ENCODE results near the gene CBX7. TPM values are rescaled to one million over a fixed set of nuclear protein-coding genes. Genes with fewer than 3 reads are reported as not detected.

The CBX7 gene
- total RNA-seq, 1 donor from 2014 or later = 85.4 TPM

DNA sequence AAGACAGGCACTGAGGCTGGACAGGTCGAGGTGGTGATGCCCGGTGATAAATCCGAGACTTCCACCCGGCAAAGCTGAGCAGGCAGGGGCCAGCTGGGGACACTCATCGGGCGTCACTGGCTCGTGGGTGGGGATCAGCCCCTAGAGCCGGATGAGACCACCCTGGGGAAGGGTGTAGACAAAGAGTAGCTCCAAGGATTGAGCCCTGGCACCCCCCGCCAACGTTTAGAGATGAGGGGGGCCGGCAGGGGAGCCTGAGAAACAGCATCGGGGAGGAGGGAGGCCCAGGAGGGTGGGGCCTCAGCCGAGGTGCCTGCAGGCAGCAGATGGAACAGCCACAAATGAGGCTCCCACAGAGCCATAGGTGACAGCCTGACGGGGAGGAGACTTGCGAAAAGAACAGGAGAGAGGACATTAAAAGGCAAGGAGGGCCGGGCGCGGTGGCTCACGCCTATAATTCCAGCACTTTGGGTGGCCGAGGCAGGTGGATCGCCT lies 27.4 kb upstream of the CBX7 start:
- DNase-seq = no peak
- Histone ChIP-seq H3K27me3 (ENCODE audit: low read depth) (no peaks in the 10 kb centered on the region), H3K36me3 (no peaks in the 10 kb centered on the region), H3K4me3 (no peak overlapping the region), H3K4me1 (peaks cover 61% of the 10 kb centered on the region), H3K27ac (replicated peaks) (peak overlapping the region; percentile 88), H3K9me3 (replicated peaks) (peaks cover 10% of the 10 kb centered on the region)
- intact Hi-C loops (cut with micrococcal nuclease) = loop anchor here (10.0 kb wide), 1 partner anchor 55 kb away; no protein-coding TSS in a partner anchor
- TF ChIP-seq, protein P1, sequence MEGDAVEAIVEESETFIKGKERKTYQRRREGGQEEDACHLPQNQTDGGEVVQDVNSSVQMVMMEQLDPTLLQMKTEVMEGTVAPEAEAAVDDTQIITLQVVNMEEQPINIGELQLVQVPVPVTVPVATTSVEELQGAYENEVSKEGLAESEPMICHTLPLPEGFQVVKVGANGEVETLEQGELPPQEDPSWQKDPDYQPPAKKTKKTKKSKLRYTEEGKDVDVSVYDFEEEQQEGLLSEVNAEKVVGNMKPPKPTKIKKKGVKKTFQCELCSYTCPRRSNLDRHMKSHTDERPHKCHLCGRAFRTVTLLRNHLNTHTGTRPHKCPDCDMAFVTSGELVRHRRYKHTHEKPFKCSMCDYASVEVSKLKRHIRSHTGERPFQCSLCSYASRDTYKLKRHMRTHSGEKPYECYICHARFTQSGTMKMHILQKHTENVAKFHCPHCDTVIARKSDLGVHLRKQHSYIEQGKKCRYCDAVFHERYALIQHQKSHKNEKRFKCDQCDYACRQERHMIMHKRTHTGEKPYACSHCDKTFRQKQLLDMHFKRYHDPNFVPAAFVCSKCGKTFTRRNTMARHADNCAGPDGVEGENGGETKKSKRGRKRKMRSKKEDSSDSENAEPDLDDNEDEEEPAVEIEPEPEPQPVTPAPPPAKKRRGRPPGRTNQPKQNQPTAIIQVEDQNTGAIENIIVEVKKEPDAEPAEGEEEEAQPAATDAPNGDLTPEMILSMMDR (IDR thresholded peaks at IDR 0.05; ENCODE audit: borderline replicate concordance) = no peak

DNA sequence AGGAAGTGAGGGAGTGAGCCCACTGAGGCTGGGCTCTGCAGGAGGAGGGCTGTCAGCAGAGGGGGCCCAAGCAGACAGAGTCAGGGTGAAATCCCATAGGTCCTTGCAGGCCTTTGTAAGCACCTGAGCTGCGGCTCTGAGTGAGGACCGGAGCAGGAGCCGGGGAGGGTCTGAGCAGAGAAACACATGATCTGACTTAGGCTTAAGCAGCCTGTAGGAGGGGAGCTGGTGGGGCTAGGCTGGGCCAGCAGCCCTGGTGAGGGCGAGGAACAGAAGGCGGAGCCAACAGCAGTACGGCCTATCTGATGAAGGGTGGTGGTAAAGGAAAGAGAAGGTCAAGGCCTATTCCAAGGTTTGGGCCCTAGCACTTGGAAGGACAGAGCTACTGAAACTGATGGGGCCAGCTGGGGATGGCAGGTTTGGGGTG lies 26.9 kb upstream of the CBX7 start:
- peaks cover 10% of the 10 kb centered on the region for H3K9me3 ChIP-seq (replicated peaks)
- H3K4me1 ChIP-seq = peaks cover 61% of the 10 kb centered on the region
- DNase-seq = no peak
- peak overlapping the region; percentile 88 for H3K27ac ChIP-seq (replicated peaks)
- intact Hi-C loops (cut with micrococcal nuclease) = loop anchor here (10.0 kb wide), 1 partner anchor 55 kb away; no protein-coding TSS in a partner anchor
- no peaks in the 10 kb centered on the region for H3K36me3 ChIP-seq
- no peak overlapping the region for H3K4me3 ChIP-seq
- TF ChIP-seq, protein P1 (IDR thresholded peaks at IDR 0.05; ENCODE audit: borderline replicate concordance) = no peak
- H3K27me3 ChIP-seq (ENCODE audit: low read depth) = no peaks in the 10 kb centered on the region

DNA sequence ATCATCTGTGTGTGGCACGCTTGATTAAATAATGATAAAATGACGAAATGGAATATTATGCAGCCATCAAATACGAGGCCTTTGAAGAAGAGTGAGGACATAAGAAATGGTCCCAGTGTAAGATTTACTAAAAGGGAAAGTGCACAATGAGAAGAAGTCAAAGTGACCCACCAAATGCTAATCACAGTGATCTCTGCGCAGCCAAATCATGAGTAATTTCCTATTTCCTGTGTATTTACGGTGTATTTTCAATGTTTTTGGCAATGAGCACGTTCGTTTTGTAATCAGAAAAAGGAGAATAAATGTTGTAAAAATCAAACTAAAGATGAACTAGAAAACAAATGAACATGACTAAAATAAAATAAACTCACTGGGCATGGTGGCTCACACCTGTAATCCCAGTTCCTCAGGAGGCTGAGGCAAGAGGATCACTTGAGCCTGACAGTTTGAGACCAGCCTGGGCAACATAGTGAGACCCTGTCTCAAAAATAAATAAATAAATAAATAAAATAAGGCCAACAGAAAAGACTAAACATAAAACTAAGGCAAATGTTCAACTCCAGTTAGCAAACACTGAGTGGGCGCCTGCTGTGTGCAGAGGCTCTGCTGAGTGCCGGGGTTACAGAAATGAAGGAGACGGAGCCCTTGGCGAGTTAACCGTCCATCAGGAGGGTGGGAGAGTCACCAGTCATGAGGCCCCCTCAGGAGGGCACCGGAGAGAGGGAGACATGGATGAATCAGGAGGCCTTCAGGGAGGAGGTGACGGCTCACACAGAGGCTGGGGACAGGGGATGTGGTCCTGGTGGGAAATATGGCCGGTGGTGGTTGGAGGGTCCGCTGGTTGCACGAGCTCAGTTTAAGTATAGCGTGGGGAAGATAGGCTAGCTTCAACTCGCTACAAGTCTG lies 26.0 kb upstream of the CBX7 start:
- no peak for DNase-seq
- TF ChIP-seq, protein P1 (IDR thresholded peaks at IDR 0.05; ENCODE audit: borderline replicate concordance) = no peak
- H3K36me3 ChIP-seq = no peaks in the 10 kb centered on the region
- peaks cover 10% of the 10 kb centered on the region for H3K9me3 ChIP-seq (replicated peaks)
- H3K27me3 ChIP-seq (ENCODE audit: low read depth) = no peaks in the 10 kb centered on the region
- H3K27ac ChIP-seq (replicated peaks) = peak overlapping the region; percentile 88
- intact Hi-C loops (cut with micrococcal nuclease) = loop anchor here (10.0 kb wide), 1 partner anchor 56 kb away; no protein-coding TSS in a partner anchor
- H3K4me3 ChIP-seq = no peak overlapping the region
- peaks cover 61% of the 10 kb centered on the region for H3K4me1 ChIP-seq

DNA sequence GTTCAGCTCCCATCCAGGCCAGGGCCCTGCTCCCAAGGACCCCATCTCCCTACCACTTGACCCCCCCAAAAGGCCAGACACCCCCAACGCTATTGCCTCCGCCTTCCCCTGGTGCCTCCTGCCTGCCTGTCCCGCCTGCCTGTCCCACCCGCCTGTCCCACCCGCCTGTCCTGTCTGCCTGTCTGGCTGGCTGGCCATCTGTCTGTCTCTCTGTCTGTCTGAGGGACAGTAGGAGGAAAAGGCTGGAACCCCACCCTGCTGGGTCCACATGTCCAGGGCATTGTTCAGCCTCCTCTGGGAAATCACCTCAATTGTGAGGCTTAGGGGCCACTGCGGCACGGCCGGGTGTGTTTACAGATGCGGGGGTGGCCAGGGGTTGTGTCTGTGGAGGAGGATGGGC lies 25.3 kb upstream of the CBX7 start:
- H3K9me3 ChIP-seq (replicated peaks) = peaks cover 10% of the 10 kb centered on the region
- H3K27ac ChIP-seq (replicated peaks) = peak overlapping the region; percentile 88
- TF ChIP-seq, protein P1 (IDR thresholded peaks at IDR 0.05; ENCODE audit: borderline replicate concordance) = no peak
- H3K36me3 ChIP-seq = no peaks in the 10 kb centered on the region
- DNase-seq = peak; percentile 58
- no peaks in the 10 kb centered on the region for H3K27me3 ChIP-seq (ENCODE audit: low read depth)
- H3K4me3 ChIP-seq = no peak overlapping the region
- intact Hi-C loops (cut with micrococcal nuclease) = loop anchor here (10.0 kb wide), 1 partner anchor 57 kb away; no protein-coding TSS in a partner anchor
- H3K4me1 ChIP-seq = peaks cover 66% of the 10 kb centered on the region

DNA sequence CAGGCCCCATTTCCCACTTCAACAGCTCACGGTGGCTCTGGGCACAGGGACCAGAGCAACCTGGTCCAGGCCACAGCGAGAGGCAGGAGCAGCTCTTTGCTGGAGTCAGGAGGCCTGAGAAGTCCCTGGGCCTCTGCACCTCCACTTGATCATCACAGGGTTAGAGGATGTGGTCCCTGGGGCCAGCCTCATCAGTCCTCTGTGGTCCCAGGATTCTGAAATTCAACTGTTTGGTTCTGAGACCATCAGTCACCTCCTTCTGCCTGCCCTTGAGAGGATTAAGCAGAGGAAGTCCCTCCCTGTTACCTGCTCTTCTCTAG lies 24.9 kb upstream of the CBX7 start:
- H3K36me3 ChIP-seq = no peaks in the 10 kb centered on the region
- H3K9me3 ChIP-seq (replicated peaks) = peaks cover 10% of the 10 kb centered on the region
- TF ChIP-seq, protein P1 (IDR thresholded peaks at IDR 0.05; ENCODE audit: borderline replicate concordance) = no peak
- no peak for DNase-seq
- intact Hi-C loops (cut with micrococcal nuclease) = loop anchor here (10.0 kb wide), 1 partner anchor 57 kb away; no protein-coding TSS in a partner anchor
- H3K27ac ChIP-seq (replicated peaks) = peak overlapping the region; percentile 88
- H3K4me3 ChIP-seq = no peak overlapping the region
- H3K27me3 ChIP-seq (ENCODE audit: low read depth) = no peaks in the 10 kb centered on the region
- H3K4me1 ChIP-seq = peaks cover 69% of the 10 kb centered on the region
